ENCODE measurements around the gene TMEM114.
A peak's percentile ranks its signal among the peaks of the same experiment; 100 is the strongest.

The TMEM114 gene

GRCh38 chr16:8589900-8590688 lies at the start of gene TMEM114:
Gene TMEM114, minus strand, starts transcription at chr16:8590511. Its CDS starts 673 bp downstream, at chr16:8589838.
- ChIA-PET CTCF (interaction anchor here (1.1 to 1.2 kb wide), 2 partner anchors 16 to 18 kb away, joined by 3 read pairs; no protein-coding TSS in a partner anchor), POLR2A (no interaction called here)
- no peak for TF ChIP-seq CTCF (IDR thresholded peaks at IDR 0.05; ENCODE audit: insufficient read depth, low read length, missing control alignments)
- H3K4me3 ChIP-seq (ENCODE audit: low read depth, low read length), result no peak within 1 kb of the TSS
- DNase-seq (ENCODE audit: low read depth, low spot score), result no peak

GRCh38 chr16:8639694-8640093 lies 49.4 kb upstream of the TMEM114 start:
- DNase-seq (ENCODE audit: low read depth, low spot score), result no peak
- no peak for TF ChIP-seq CTCF (IDR thresholded peaks at IDR 0.05; ENCODE audit: insufficient read depth, low read length, missing control alignments)
- ChIA-PET CTCF (interaction anchor here (4.3 kb wide), 1 partner anchor 71 kb away, joined by 27 read pairs; no protein-coding TSS in a partner anchor), POLR2A (no interaction called here)
- no peak overlapping the region for H3K4me3 ChIP-seq (ENCODE audit: low read depth, low read length)

- POLR2A ChIA-PET, result interaction anchor here (1.1 kb wide), 1 partner anchor 66 kb away, joined by 3 read pairs; no protein-coding TSS in a partner anchor
- CTCF ChIA-PET, result interaction anchor here (1.0 to 4.3 kb wide), 7 partner anchors 9 to 504 kb away, joined by 3 to 27 read pairs (median 4); no protein-coding TSS in a partner anchor
- DNase-seq (ENCODE audit: low read depth, low spot score), result no peak
- TF ChIP-seq CTCF (IDR thresholded peaks at IDR 0.05; ENCODE audit: insufficient read depth, low read length, missing control alignments), result peak; percentile 63
- H3K4me3 ChIP-seq (ENCODE audit: low read depth, low read length), result no peak overlapping the region
These were observed 44.9 kb upstream of the TMEM114 start for GRCh38 chr16:8634991-8635736.

GRCh38 chr16:8632675-8633182 lies 42.4 kb upstream of the TMEM114 start:
- H3K4me3 ChIP-seq (ENCODE audit: low read depth, low read length), result no peak overlapping the region
- POLR2A ChIA-PET, result no interaction called here
- no peak for DNase-seq (ENCODE audit: low read depth, low spot score)
- CTCF ChIA-PET, result interaction anchor here (1.2 kb wide), 1 partner anchor 10 kb away, joined by 3 read pairs; no protein-coding TSS in a partner anchor
- TF ChIP-seq CTCF (IDR thresholded peaks at IDR 0.05; ENCODE audit: insufficient read depth, low read length, missing control alignments), result no peak

- POLR2A ChIA-PET, result no interaction called here
- CTCF ChIA-PET, result interaction anchor here (1.2 kb wide), 1 partner anchor 10 kb away, joined by 3 read pairs; no protein-coding TSS in a partner anchor
- DNase-seq (ENCODE audit: low read depth, low spot score), result no peak
- H3K4me3 ChIP-seq (ENCODE audit: low read depth, low read length), result no peak overlapping the region
- no peak for TF ChIP-seq CTCF (IDR thresholded peaks at IDR 0.05; ENCODE audit: insufficient read depth, low read length, missing control alignments)
These were observed 41.6 kb upstream of the TMEM114 start for GRCh38 chr16:8631818-8632465.
